Lower leg skin (tissue), 3 donors: ENCODE measurements around the gene TRPM3.

Experiments used
- CTCF ChIP-seq, 3 donors: fragments of 450-650 bp; IDR thresholded peaks; one replicate each; pipeline ENCODE4 v1.5.1; 2016; ENCODE audit warnings: antibody characterized with exemption in 3 of 3, mild to moderate bottlenecking in 3 of 3, moderate library complexity in 2 of 3
- POLR2A ChIP-seq, 2 donors: fragments of 450-650 bp; IDR thresholded peaks; one replicate each; pipeline ENCODE4 v1.6.1; 2016 to 2017; ENCODE audit warnings: antibody characterized with exemption in 2 of 2, mild to moderate bottlenecking in 1 of 2, moderate library complexity in 1 of 2

- TF ChIP-seq CTCF (IDR thresholded peaks at IDR 0.05) (no peak), POLR2A (IDR thresholded peaks at IDR 0.05) (no peak)
Observed at GRCh38 chr9:71108937-71109336, 12.5 kb downstream of the TRPM3 start.
